ENCODE results near the gene CD28.

CD28 gene

GRCh38 chr2:203732953-203733510 is 26.6 kb downstream of the CD28 start:
- Histone ChIP-seq H2AFZ (ENCODE audit: low read depth, low read length) (no peak overlapping the region), H3K9ac (ENCODE audit: low read depth, low read length) (no peak overlapping the region), H3K36me3 (ENCODE audit: insufficient read depth, low read length) (no peaks in the 10 kb centered on the region), H3K27me3 (ENCODE audit: insufficient read depth, low read length, poor library complexity) (no peaks in the 10 kb centered on the region), H3K4me2 (ENCODE audit: insufficient read depth, low read length) (no peak overlapping the region), H4K20me1 (ENCODE audit: insufficient read depth, low read length) (no peaks in the 10 kb centered on the region), H3K27ac (ENCODE audit: low read length) (no peak overlapping the region), H3K79me2 (ENCODE audit: insufficient read depth, low read length) (no peaks in the 10 kb centered on the region), H3K4me3 (ENCODE audit: low read depth in 1 of 2, low read length in 2 of 2) (no peak overlapping the region), H3K9me3 (ENCODE audit: insufficient read depth, low read length, severe bottlenecking) (no peaks in the 10 kb centered on the region), H3K4me1 (ENCODE audit: insufficient read depth, low read length) (0 out of 2 replicates have a peak, but pooled peaks cover 3% of the 10 kb centered on the region)
- TF ChIP-seq CTCF (IDR thresholded peaks at IDR 0.05; ENCODE audit: borderline replicate concordance, extremely low read depth, low read length, poor library complexity, severe bottlenecking) (no peak), EZH2 (IDR thresholded peaks at IDR 0.05; ENCODE audit: borderline replicate concordance, low read depth, low read length, severe bottlenecking) (no peak)
- DNase-seq = no peak
- ATAC-seq (ENCODE audit: insufficient read depth, low read depth) = no peak

DNA sequence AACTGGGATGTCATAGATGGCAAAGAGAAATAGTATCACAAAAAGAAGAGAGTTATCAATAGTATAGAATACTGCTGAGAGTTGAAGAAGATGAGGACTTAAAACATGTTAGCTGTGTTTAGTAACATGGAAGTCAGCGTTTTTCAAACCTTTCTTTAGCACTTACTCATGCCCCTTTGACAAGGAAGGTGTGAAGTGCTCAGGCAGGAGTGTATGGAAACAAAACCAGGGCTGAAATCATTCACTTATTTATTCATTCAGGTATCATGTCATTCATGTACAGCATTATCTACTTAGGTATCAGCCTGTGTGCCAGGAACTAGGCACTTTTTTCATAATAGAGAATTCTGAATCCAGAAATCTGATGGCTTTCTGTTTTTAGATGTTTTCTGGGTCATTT is 27.2 kb downstream of the CD28 start:
- Histone ChIP-seq H3K27me3 (ENCODE audit: insufficient read depth, low read length, poor library complexity) (no peaks in the 10 kb centered on the region), H4K20me1 (ENCODE audit: insufficient read depth, low read length) (no peaks in the 10 kb centered on the region), H3K9ac (ENCODE audit: low read depth, low read length) (no peak overlapping the region), H3K27ac (ENCODE audit: low read length) (no peak overlapping the region), H3K9me3 (ENCODE audit: insufficient read depth, low read length, severe bottlenecking) (no peaks in the 10 kb centered on the region), H3K4me1 (ENCODE audit: insufficient read depth, low read length) (peaks cover 4% of the 10 kb centered on the region; the same call in 1 of the 2 replicates), H2AFZ (ENCODE audit: low read depth, low read length) (no peak overlapping the region), H3K79me2 (ENCODE audit: insufficient read depth, low read length) (no peaks in the 10 kb centered on the region), H3K36me3 (ENCODE audit: insufficient read depth, low read length) (no peaks in the 10 kb centered on the region), H3K4me2 (ENCODE audit: insufficient read depth, low read length) (no peak overlapping the region), H3K4me3 (ENCODE audit: low read depth in 1 of 2, low read length in 2 of 2) (no peak overlapping the region)
- ATAC-seq (ENCODE audit: insufficient read depth, low read depth) = no peak
- no peak for DNase-seq
- TF ChIP-seq EZH2 (IDR thresholded peaks at IDR 0.05; ENCODE audit: borderline replicate concordance, low read depth, low read length, severe bottlenecking) (no peak), CTCF (IDR thresholded peaks at IDR 0.05; ENCODE audit: borderline replicate concordance, extremely low read depth, low read length, poor library complexity, severe bottlenecking) (no peak)

DNA sequence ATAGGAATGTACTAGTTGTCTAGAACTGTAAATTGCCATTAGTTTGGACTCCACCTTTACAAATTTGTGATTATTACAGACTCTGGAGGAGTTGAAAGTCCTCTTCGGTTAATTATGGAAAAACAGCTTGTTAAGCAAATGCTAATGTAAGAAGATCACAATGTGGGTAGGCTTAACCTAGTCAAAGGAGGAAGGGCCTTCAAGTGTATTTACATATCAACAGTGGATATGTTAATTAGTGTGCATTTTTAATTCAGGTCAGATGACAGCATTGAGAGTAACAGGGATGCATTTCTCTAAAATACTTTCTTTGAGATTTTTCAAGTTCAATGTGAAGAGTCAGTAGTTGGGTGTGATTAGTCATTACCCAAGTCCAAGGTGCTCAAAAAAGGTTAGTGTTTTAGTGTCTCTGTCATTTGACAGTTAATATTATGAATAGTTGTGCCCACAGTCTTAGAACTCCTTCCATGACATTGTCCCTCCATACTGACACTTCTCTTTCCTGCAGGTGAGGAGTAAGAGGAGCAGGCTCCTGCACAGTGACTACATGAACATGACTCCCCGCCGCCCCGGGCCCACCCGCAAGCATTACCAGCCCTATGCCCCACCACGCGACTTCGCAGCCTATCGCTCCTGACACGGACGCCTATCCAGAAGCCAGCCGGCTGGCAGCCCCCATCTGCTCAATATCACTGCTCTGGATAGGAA is 28.0 kb downstream of the CD28 start:
- no peaks in the 10 kb centered on the region for H3K9me3 ChIP-seq (ENCODE audit: insufficient read depth, low read length, severe bottlenecking)
- ATAC-seq (ENCODE audit: insufficient read depth, low read depth) (no peak), DNase-seq (no peak)
- no peaks in the 10 kb centered on the region for H3K36me3 ChIP-seq (ENCODE audit: insufficient read depth, low read length)
- H3K27ac ChIP-seq (ENCODE audit: low read length) = no peak overlapping the region
- H3K79me2 ChIP-seq (ENCODE audit: insufficient read depth, low read length) = no peaks in the 10 kb centered on the region
- H3K27me3 ChIP-seq (ENCODE audit: insufficient read depth, low read length, poor library complexity) = no peaks in the 10 kb centered on the region
- H3K4me1 ChIP-seq (ENCODE audit: insufficient read depth, low read length) = peaks cover 12% of the 10 kb centered on the region
- TF ChIP-seq CTCF (IDR thresholded peaks at IDR 0.05; ENCODE audit: borderline replicate concordance, extremely low read depth, low read length, poor library complexity, severe bottlenecking) (no peak), EZH2 (IDR thresholded peaks at IDR 0.05; ENCODE audit: borderline replicate concordance, low read depth, low read length, severe bottlenecking) (no peak)
- H3K9ac ChIP-seq (ENCODE audit: low read depth, low read length) = no peak overlapping the region
- H2AFZ ChIP-seq (ENCODE audit: low read depth, low read length) = no peak overlapping the region
- H3K4me3 ChIP-seq (ENCODE audit: low read depth in 1 of 2, low read length in 2 of 2) = no peak overlapping the region
- H3K4me2 ChIP-seq (ENCODE audit: insufficient read depth, low read length) = no peak overlapping the region
- H4K20me1 ChIP-seq (ENCODE audit: insufficient read depth, low read length) = no peaks in the 10 kb centered on the region

Measured in DND-41 (cell line).